ENCODE measurements around the gene RSF1. TPM values are rescaled to one million over a fixed set of nuclear protein-coding genes. Genes with fewer than 3 reads are reported as not detected.

Gene RSF1
- polyA plus RNA-seq, 1 experiment: 26.8 TPM

- CTCF ChIA-PET: interaction anchor here (1.1 kb wide), 1 partner anchor 758 kb away, joined by 4 read pairs; no protein-coding TSS in a partner anchor
- H3K27ac ChIP-seq (ENCODE audit: low read depth, low read length): no peak overlapping the region
- POLR2A ChIA-PET: no interaction called here
- H3K4me3 ChIP-seq (ENCODE audit: low read depth, low read length): no peak overlapping the region
- no peaks in the 10 kb centered on the region for H3K27me3 ChIP-seq (ENCODE audit: control insufficient read depth, insufficient read depth, low read length)
- H3K9me3 ChIP-seq (ENCODE audit: control insufficient read depth, insufficient read depth, low read length): peaks cover 3% of the 10 kb centered on the region; the same call in 1 of the 2 replicates
- DNase-seq (ENCODE audit: low read depth, low spot score): no peak
- TF ChIP-seq, protein P1, sequence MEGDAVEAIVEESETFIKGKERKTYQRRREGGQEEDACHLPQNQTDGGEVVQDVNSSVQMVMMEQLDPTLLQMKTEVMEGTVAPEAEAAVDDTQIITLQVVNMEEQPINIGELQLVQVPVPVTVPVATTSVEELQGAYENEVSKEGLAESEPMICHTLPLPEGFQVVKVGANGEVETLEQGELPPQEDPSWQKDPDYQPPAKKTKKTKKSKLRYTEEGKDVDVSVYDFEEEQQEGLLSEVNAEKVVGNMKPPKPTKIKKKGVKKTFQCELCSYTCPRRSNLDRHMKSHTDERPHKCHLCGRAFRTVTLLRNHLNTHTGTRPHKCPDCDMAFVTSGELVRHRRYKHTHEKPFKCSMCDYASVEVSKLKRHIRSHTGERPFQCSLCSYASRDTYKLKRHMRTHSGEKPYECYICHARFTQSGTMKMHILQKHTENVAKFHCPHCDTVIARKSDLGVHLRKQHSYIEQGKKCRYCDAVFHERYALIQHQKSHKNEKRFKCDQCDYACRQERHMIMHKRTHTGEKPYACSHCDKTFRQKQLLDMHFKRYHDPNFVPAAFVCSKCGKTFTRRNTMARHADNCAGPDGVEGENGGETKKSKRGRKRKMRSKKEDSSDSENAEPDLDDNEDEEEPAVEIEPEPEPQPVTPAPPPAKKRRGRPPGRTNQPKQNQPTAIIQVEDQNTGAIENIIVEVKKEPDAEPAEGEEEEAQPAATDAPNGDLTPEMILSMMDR (IDR thresholded peaks at IDR 0.05; ENCODE audit: low read depth, low read length): no peak
These were observed 14.1 kb downstream of the RSF1 start for GRCh38 chr11:77806415-77806814.

DNA sequence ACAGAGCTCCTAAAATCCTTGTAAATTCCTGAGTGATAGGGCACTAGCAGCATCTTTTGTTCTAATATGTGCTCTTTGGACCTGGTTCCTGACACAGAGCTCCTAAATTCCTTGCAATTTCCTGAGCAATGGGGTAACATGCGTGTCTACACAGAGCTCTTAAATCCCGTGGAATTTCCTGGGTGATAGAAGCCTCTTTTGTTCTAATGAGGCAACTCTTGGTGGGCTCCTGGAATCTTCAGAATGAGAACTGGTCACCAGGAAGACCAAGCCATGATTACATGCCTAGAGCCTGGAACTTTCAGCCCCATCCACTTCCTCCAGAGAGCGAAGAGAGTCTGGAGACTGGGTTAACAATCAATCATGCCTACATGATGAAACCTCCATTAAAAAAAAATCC lies 19.0 kb downstream of the RSF1 start:
- no peak for DNase-seq (ENCODE audit: low read depth, low spot score)
- Histone ChIP-seq H3K27ac (ENCODE audit: low read depth, low read length) (no peak overlapping the region), H3K27me3 (ENCODE audit: control insufficient read depth, insufficient read depth, low read length) (no peaks in the 10 kb centered on the region), H3K9me3 (ENCODE audit: control insufficient read depth, insufficient read depth, low read length) (no peaks in the 10 kb centered on the region), H3K4me3 (ENCODE audit: low read depth, low read length) (no peak overlapping the region)
- ChIA-PET POLR2A (no interaction called here), CTCF (no interaction called here)
- TF ChIP-seq, protein P1 (IDR thresholded peaks at IDR 0.05; ENCODE audit: low read depth, low read length): no peak

- Histone ChIP-seq H3K27ac (ENCODE audit: low read depth, low read length) (no peak overlapping the region), H3K27me3 (ENCODE audit: control insufficient read depth, insufficient read depth, low read length) (no peaks in the 10 kb centered on the region), H3K9me3 (ENCODE audit: control insufficient read depth, insufficient read depth, low read length) (no peaks in the 10 kb centered on the region), H3K4me3 (ENCODE audit: low read depth, low read length) (no peak overlapping the region)
- ChIA-PET POLR2A (no interaction called here), CTCF (no interaction called here)
- no peak for DNase-seq (ENCODE audit: low read depth, low spot score)
- TF ChIP-seq, protein P1 (IDR thresholded peaks at IDR 0.05; ENCODE audit: low read depth, low read length): no peak
These were observed 20.1 kb downstream of the RSF1 start for GRCh38 chr11:77800449-77800848.

DNA sequence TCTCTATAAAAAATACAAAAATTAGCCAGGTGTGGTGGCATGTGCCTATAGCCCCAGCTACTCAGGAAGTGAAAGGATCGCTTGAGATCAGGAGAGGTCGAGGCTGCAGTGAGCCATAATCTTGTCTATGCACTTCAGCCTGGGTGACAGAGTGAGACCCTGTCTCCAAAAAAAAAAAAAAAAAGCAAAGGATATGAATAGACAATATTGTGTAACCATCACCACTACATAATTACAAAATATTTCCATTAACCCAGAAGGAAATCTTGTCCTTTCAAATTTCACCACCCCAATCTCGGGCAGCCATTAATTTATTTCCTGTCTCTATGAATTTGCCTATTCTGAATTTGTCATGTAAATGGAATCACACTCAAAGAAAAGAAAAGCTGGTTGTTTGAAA lies 21.2 kb downstream of the RSF1 start:
- no peaks in the 10 kb centered on the region for H3K27me3 ChIP-seq (ENCODE audit: control insufficient read depth, insufficient read depth, low read length)
- H3K9me3 ChIP-seq (ENCODE audit: control insufficient read depth, insufficient read depth, low read length): no peaks in the 10 kb centered on the region
- no peak for DNase-seq (ENCODE audit: low read depth, low spot score)
- ChIA-PET CTCF (interaction anchor here (0.7 kb wide), 1 partner anchor 29 kb away, joined by 5 read pairs; no protein-coding TSS in a partner anchor), POLR2A (interaction anchor here (0.7 kb wide), 1 partner anchor 14 kb away, joined by 7 read pairs; no protein-coding TSS in a partner anchor)
- H3K4me3 ChIP-seq (ENCODE audit: low read depth, low read length): no peak overlapping the region
- TF ChIP-seq, protein P1 (IDR thresholded peaks at IDR 0.05; ENCODE audit: low read depth, low read length): no peak
- no peak overlapping the region for H3K27ac ChIP-seq (ENCODE audit: low read depth, low read length)

DNA sequence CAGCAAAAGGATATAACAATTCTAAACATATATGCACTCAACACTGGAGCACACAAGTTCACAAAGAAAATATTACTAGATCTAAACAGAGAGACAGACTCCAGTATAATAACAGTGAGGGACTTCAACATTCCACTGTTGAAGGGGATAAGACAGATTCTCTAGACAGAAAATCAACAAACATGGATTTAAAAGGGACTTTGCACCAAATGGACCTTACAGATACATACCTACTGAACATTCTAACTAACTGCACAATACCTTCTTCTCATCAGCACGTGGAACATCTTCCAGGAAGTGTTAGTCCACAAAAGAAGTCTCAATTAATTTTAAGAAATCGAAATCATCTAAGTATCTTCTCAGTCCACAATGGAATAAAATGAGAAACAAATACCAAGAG lies 26.6 kb downstream of the RSF1 start:
- Histone ChIP-seq H3K27me3 (ENCODE audit: control insufficient read depth, insufficient read depth, low read length) (no peaks in the 10 kb centered on the region), H3K4me3 (ENCODE audit: low read depth, low read length) (no peak overlapping the region), H3K27ac (ENCODE audit: low read depth, low read length) (no peak overlapping the region), H3K9me3 (ENCODE audit: control insufficient read depth, insufficient read depth, low read length) (peaks cover 7% of the 10 kb centered on the region)
- ChIA-PET POLR2A (no interaction called here), CTCF (no interaction called here)
- no peak for DNase-seq (ENCODE audit: low read depth, low spot score)
- TF ChIP-seq, protein P1 (IDR thresholded peaks at IDR 0.05; ENCODE audit: low read depth, low read length): no peak
